Fibroblast of mammary gland (primary cell): ENCODE results near the gene NXPE4.
"Not testable (repeated sequence)": the region's sequence is repeated elsewhere in the genome, so short reads cannot be mapped to it uniquely, and the experiment has no call there.

Experiments
- DNase-seq: peaks from one replicate; pipeline ENCODE4 v3.0.0-alpha.2; 2010; ENCODE audit warnings: low read depth
- H3K4me3 ChIP-seq: 2 replicates; pipeline ENCODE4 v1.5.1; 2011; ENCODE audit warnings: low read depth, mild to moderate bottlenecking, low read length, moderate library complexity; ENCODE audit not compliant: control insufficient read depth
- TF ChIP-seq, protein P1 (sequence below): conservative IDR thresholded peaks from 2 replicates; pipeline ENCODE4 v1.5.1; 2011; ENCODE audit warnings: low read depth, low read length, inconsistent platforms; ENCODE audit not compliant: control insufficient read depth, insufficient read depth

Gene NXPE4

DNA sequence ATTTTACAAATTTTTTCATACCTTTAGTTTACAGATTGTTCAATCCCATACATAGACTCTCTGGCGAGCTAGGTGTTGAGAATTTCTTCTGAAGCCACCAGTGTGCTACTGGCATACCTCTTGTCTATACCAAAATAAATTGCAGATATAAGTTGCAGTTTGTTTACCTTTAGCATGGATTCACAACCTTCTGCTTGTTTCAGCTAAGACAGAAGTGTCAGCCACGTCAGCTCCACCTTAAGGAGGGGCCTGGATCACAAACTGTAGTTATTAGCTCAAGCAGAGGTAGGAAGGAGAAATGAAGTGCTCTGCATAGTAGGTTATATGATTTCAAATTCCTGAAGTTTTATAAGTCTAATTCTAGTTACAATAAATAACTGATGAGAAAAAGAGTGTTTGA, at the start of gene NXPE4:
Gene NXPE4, minus strand, starts transcription at position 216 of the 400 bp plus-strand sequence. CDS start 1,027 bp downstream, outside the sequence.
- TF ChIP-seq, protein P1, sequence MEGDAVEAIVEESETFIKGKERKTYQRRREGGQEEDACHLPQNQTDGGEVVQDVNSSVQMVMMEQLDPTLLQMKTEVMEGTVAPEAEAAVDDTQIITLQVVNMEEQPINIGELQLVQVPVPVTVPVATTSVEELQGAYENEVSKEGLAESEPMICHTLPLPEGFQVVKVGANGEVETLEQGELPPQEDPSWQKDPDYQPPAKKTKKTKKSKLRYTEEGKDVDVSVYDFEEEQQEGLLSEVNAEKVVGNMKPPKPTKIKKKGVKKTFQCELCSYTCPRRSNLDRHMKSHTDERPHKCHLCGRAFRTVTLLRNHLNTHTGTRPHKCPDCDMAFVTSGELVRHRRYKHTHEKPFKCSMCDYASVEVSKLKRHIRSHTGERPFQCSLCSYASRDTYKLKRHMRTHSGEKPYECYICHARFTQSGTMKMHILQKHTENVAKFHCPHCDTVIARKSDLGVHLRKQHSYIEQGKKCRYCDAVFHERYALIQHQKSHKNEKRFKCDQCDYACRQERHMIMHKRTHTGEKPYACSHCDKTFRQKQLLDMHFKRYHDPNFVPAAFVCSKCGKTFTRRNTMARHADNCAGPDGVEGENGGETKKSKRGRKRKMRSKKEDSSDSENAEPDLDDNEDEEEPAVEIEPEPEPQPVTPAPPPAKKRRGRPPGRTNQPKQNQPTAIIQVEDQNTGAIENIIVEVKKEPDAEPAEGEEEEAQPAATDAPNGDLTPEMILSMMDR = no peak
- no peak within 1 kb of the TSS for H3K4me3 ChIP-seq
- no peak for DNase-seq

DNA sequence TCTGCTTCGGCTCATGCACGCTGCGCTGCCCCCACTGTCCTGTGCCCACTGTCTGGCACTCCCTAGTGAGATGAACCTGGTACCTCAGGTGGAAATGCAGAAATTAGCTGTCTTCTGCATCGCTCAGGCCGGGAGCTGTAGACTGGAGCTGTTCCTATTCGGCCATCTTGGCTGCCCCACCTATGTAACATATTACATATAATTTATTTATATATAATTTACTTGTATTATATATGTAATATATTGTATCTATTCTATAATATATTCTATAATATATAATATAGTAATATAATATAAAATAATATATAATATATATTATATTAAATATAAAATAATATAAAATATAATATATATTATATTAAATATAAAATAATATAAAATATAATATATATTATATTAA, 43.9 kb upstream of the NXPE4 start:
- H3K4me3 ChIP-seq, DNase-seq: not testable (repeated sequence)

DNA sequence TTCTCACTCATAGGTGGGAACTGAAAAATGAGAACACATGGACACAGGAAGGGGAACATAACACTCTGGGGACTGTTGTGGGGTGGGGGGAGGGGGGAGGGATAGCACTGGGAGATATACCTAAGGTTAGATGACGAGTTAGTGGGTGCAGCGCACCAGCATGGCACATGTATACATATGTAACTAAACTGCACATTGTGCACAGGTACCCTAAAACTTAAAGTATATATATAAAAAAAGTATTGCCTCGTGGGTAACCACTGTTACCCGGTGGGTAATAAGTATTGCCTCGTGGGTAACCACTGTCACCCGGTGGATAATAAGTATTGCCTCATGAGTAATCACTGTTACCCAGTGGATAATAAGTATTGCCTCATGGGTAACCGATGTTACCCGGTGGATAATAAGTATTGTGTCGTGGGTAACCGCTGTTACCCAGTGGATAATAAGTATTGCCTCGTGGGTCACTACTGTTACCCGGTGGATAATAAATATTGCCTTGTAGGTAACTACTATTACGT, 35.9 kb upstream of the NXPE4 start:
- H3K4me3 ChIP-seq, DNase-seq: not testable (repeated sequence)

DNA sequence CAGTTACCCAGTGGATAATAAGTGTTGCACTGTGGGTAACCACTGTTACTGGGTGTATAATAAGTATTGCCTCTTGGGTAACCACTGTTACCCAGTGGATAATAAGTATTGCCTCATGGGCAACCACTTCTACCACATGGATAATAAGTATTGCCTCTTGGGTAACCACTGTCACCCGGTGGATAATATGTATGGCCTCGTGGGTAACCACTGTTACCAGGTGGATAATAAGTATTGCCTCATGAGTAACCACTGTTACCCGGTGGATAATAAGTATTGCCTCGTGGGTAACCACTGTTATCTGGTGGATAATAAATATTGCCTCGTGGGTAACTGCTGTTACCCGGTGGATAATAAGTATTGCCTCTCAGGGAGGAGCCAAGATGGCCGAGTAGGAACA, 29.7 kb upstream of the NXPE4 start:
- TF ChIP-seq, protein P1 = no peak

DNA sequence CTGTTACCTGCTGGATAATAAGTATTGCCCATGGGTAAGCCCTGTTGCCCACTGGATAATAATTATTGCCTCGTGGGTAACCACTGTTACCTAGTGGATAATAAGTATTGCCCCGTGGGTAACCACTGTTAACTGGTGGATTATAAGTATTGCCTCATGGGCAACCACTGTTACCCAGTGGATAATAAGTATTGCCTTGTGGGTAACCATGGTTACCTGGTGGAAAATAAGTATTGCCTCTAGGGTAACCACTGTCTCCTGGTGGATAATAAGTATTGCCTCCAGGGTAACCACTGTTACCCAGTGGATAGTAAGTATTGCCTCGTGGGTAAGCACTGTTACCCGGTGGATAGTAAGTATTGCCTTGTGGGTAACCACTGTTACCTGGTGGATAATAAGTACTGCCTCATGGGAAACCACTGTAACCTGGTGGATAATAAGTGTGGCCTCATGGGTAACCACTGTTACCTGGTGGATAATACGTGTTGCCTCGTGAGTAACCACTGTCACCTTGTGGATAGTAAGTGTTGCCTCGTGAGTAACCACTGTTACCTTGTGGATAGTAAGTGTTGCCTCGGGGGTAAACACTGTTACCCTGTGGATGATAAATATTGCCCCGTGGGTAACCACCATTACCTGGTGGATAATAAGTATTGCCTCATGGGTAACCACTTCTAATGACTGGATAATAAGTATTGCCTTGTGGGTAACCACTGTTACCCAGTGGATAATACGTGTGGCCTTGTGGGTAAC, 29.0 kb upstream of the NXPE4 start:
- no peak overlapping the region for H3K4me3 ChIP-seq
- DNase-seq = no peak
- TF ChIP-seq, protein P1 = no peak

More for the DNA sequence above, 29.7 kb upstream of the NXPE4 start:
- no peak for DNase-seq
- no peak overlapping the region for H3K4me3 ChIP-seq

DNA sequence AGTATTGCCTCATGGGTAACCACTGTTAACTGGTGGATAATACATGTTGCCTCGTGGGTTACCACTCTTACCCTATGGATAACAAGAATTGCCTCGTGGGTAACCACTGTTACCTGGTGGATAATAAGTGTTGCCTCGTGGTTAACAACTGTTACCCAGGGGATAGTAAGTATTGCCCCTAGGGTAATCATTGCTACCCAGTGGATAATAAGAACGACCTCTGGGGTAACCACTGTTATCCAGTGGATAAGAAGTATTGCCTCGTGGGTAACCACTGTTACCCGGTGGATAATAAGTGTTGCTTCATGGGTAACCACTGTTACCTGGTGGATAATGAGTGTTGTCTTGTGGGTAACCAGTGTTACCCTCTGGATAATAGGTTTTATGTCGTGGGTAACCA, 28.1 kb upstream of the NXPE4 start:
- H3K4me3 ChIP-seq = no peak overlapping the region
- no peak for DNase-seq
- TF ChIP-seq, protein P1 = no peak

DNA sequence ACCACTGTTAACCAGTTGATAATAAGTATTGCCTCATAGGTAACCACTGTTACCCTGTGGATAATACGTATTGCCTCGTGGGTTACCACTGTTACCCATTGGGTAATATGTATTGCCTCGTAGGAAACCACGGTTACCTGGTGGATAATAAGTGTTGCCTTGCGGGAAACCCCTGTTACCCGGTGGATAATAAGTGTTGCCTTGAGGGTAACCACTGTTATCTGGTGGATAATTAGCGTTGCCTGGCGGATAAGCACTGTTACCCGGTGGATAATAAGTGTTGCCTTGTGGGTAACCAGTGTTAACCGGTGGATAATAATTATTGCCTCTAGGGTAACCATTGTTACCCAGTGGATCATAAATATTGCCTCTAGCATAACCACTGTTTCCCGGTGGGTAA, 27.3 kb upstream of the NXPE4 start:
- no peak overlapping the region for H3K4me3 ChIP-seq
- DNase-seq = no peak
- TF ChIP-seq, protein P1 = no peak
